GM23338 (cell line): ENCODE data around the gene KCNH8. TPM values are rescaled to one million over a fixed set of nuclear protein-coding genes. Genes with fewer than 3 reads are reported as not detected.
A peak's percentile ranks its signal among the peaks of the same experiment; 100 is the strongest.

Experiments
- ATAC-seq: fragments of 200-7000 bp; cut with Tn5 transposase; 3 replicates; pipeline ENCODE4 v1.9.1; 2020
- DNase-seq: peaks from one replicate; pipeline ENCODE4 v3.0.0-alpha.2; 2015; ENCODE audit warnings: low spot score
- H2AFZ ChIP-seq: fragments of 200-600 bp; sonication (generic); 2 replicates; pipeline ENCODE4 v1.8.0; 2016; ENCODE audit warnings: antibody characterized with exemption, mild to moderate bottlenecking, moderate library complexity
- H3F3A ChIP-seq: fragments of 200-600 bp; sonication (generic); replicated peaks from 2 replicates; pipeline ENCODE4 v1.8.0; 2017; ENCODE audit warnings: antibody characterized with exemption, mixed run types, low read depth
- H3K27ac ChIP-seq: fragments of 200-600 bp; sonication (generic); 2 replicates; pipeline ENCODE4 v1.6.1; 2016; ENCODE audit warnings: low read depth
- H3K27me3 ChIP-seq: fragments of 200-600 bp; sonication (generic); 2 replicates; pipeline ENCODE4 v1.8.0; 2016; ENCODE audit warnings: mild to moderate bottlenecking, mixed run types, moderate library complexity; ENCODE audit not compliant: insufficient read depth
- H3K36me3 ChIP-seq: fragments of 200-600 bp; sonication (generic); 2 replicates; pipeline ENCODE4 v1.8.0; 2016; ENCODE audit warnings: mild to moderate bottlenecking; ENCODE audit not compliant: insufficient read depth
- H3K4me1 ChIP-seq: fragments of 200-600 bp; sonication (generic); 2 replicates; pipeline ENCODE4 v1.8.0; 2016; ENCODE audit warnings: mild to moderate bottlenecking, moderate library complexity; ENCODE audit not compliant: insufficient read depth
- H3K4me2 ChIP-seq: fragments of 200-600 bp; sonication (generic); 2 replicates; pipeline ENCODE4 v1.7.1; 2017; ENCODE audit warnings: mixed run types
- H3K4me3 ChIP-seq: fragments of 200-600 bp; sonication (generic); 2 replicates; pipeline ENCODE4 v1.6.1; 2016; ENCODE audit warnings: mixed run types
- H3K79me2 ChIP-seq: fragments of 200-600 bp; sonication (generic); replicated peaks from 2 replicates; pipeline ENCODE4 v1.8.0; 2017; ENCODE audit warnings: mild to moderate bottlenecking; ENCODE audit not compliant: insufficient read depth
- H3K9me2 ChIP-seq: fragments of 200-600 bp; sonication (generic); 2 replicates; pipeline ENCODE4 v1.8.0; 2017; ENCODE audit not compliant: insufficient read depth
- H4K20me1 ChIP-seq: fragments of 200-600 bp; sonication (generic); replicated peaks from 2 replicates; pipeline ENCODE4 v1.8.0; 2017; ENCODE audit warnings: mild to moderate bottlenecking; ENCODE audit not compliant: insufficient read depth
- H3K27ac Mint-ChIP-seq: 2 replicates; pipeline ENCODE4 v1.8.0; 2020; ENCODE audit warnings: inconsistent platforms, mild to moderate bottlenecking, moderate library complexity, mixed read lengths
- H3K27me3 Mint-ChIP-seq: 3 replicates; pipeline ENCODE4 v1.8.0; 2022; ENCODE audit warnings: low read depth, mild to moderate bottlenecking, moderate library complexity, mixed read lengths, inconsistent platforms; ENCODE audit not compliant: insufficient read depth, poor library complexity
- H3K36me3 Mint-ChIP-seq: 3 replicates; pipeline ENCODE4 v1.8.0; 2021; ENCODE audit warnings: low read depth, mild to moderate bottlenecking, inconsistent platforms, moderate library complexity, mixed read lengths
- H3K4me1 Mint-ChIP-seq: 3 replicates; pipeline ENCODE4 v1.8.0; 2020; ENCODE audit warnings: mild to moderate bottlenecking, inconsistent platforms, mixed read lengths
- H3K4me3 Mint-ChIP-seq: 3 replicates; pipeline ENCODE4 v1.8.0; 2021; ENCODE audit warnings: moderate library complexity, mild to moderate bottlenecking, inconsistent platforms, mixed read lengths
- H3K9me3 Mint-ChIP-seq: 3 replicates; pipeline ENCODE4 v1.8.0; 2020; ENCODE audit warnings: moderate library complexity, mild to moderate bottlenecking, inconsistent platforms, mixed read lengths
- CREB1 ChIP-seq: fragments of 250-450 bp; sonication (Bioruptor Pico); IDR thresholded peaks from 2 replicates; pipeline ENCODE4 v1.5.0; 2020; ENCODE audit warnings: low read depth, mild to moderate bottlenecking, moderate library complexity
- CTCF ChIP-seq, 2 experiments: fragments of 200-600 bp in 1 of 2; sonication (generic) in 1 of 2; conservative IDR thresholded peaks; 2 replicates each; pipeline versions ENCODE4 v1.5.1 to v1.6.1; 2016 to 2017; ENCODE audit warnings: antibody characterized with exemption in 2 of 2, low read depth in 2 of 2, mild to moderate bottlenecking in 2 of 2, moderate library complexity in 1 of 2
- EZH2phosphoT487 ChIP-seq: fragments of 200-600 bp; sonication (generic); IDR thresholded peaks from one replicate; pipeline ENCODE4 v1.8.1; 2018; ENCODE audit warnings: antibody characterized with exemption; ENCODE audit not compliant: unreplicated experiment
- ZNF114 ChIP-seq: fragments of 250-450 bp; sonication (Bioruptor Pico); IDR thresholded peaks from 2 replicates; pipeline ENCODE4 v1.5.0; 2020; ENCODE audit warnings: mild to moderate bottlenecking, moderate library complexity
- ZNF331 ChIP-seq: fragments of 250-450 bp; sonication (Bioruptor Pico); IDR thresholded peaks from 2 replicates; pipeline ENCODE4 v1.5.0; 2020; ENCODE audit warnings: low read depth, mild to moderate bottlenecking, moderate library complexity
- polyA plus RNA-seq: library from polyadenylated mRNA; unstranded; fragments of >200 nt; fragmentation: Nextera tagmentation; extraction: Ambion mirVana; gene quantifications from 2 replicates; pipeline ENCODE4 v1.2.1, GENCODE V29; 2016
- total RNA-seq: library from RNA; depleted of rRNA; stranded (reverse); fragments of >200 nt; shearing (Covaris generic); gene quantifications from 2 replicates; pipeline ENCODE4 v1.2.3, GENCODE V29; 2014

KCNH8 gene
- total and polyA plus RNA-seq, 2 experiments from 2014 or later: 1.3 to 3.4 TPM

DNA sequence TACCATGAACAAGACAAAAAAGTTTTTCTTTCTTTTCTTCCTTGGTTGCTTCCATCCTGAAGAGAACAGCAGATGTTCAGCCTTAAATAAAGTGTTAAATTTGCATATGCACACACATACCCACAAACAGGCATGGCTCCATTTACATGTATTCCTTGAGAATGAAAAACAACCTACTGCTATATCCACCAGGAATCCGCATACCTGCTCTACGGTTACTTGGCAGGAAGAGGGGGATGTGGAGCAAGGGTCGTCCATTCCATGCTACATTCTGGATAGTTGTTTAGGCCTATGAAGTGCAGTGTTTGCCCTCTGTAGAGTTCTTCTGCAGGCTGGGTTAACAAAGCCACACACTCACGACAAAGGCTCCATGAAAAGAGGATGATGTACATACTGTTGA, 322.8 kb downstream of the KCNH8 start:
- Histone ChIP-seq H3K4me2 (no peak overlapping the region), H3K27ac (no peak overlapping the region), H3K4me3 (no peak overlapping the region), H3K27me3 (no peaks in the 10 kb centered on the region), H2AFZ (no peak overlapping the region), H3F3A (no peaks in the 10 kb centered on the region), H3K4me1 (peaks cover 19% of the 10 kb centered on the region), H3K79me2 (no peaks in the 10 kb centered on the region), H3K36me3 (no peaks in the 10 kb centered on the region), H3K9me2 (no peaks in the 10 kb centered on the region), H4K20me1 (no peaks in the 10 kb centered on the region)
- TF ChIP-seq CTCF (conservative IDR thresholded peaks at IDR 0.05; ENCODE audit: low read depth in 2 of 2) (peak; percentile 40 to 43), EZH2phosphoT487 (no peak), CREB1 (CRISPR knock-in tag) (no peak)
- Mint-ChIP-seq H3K4me1 (peaks cover 38% of the 10 kb centered on the region), H3K27ac (no peak overlapping the region; the same call in 1 of the 2 replicates), H3K4me3 (no peak overlapping the region), H3K36me3 (peaks cover 22% of the 10 kb centered on the region), H3K27me3 (no peaks in the 10 kb centered on the region), H3K9me3 (peaks cover 10% of the 10 kb centered on the region)
- peak; percentile 67 for ATAC-seq
- DNase-seq: peak; percentile 36

DNA sequence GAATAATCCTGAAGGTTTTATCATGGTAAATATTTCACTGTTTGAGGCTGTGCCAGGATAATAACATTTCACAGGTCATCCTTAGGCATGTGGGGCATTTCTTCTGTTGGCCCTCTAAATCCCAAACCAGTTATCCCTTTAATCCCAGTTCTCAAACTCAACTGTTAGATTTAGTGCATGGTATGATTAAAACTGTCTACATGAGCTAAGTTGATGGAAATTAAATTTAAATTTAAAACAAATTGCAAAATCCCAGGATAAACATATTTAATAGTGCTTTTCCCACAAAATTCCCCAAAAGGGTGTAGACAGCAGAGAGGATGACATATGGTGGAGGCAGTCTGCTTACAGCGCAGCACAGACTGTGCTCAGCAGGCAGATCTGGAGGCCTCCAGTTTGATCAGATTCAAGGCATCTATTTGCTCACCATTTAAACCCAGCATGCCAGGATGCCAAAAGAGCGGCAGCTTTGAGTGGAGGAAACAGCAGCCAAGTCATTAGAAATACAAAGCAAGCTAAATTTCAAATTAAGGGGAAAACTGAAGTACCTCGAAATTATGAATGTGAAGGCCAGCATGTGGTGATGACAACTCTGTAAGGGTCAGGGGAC, 325.8 kb downstream of the KCNH8 start:
- DNase-seq: peak; percentile 33
- Histone ChIP-seq H3K9me2 (no peaks in the 10 kb centered on the region), H3K79me2 (no peaks in the 10 kb centered on the region), H3K4me1 (peaks cover 19% of the 10 kb centered on the region), H3F3A (no peaks in the 10 kb centered on the region), H3K4me2 (no peak overlapping the region), H3K27me3 (no peaks in the 10 kb centered on the region), H4K20me1 (no peaks in the 10 kb centered on the region), H3K36me3 (no peaks in the 10 kb centered on the region), H3K4me3 (no peak overlapping the region), H2AFZ (no peak overlapping the region), H3K27ac (no peak overlapping the region)
- H3K4me3 Mint-ChIP-seq: peak overlapping the region; percentile 14; the same call in 1 of the 3 replicates
- H3K9me3 Mint-ChIP-seq: peaks cover 10% of the 10 kb centered on the region
- peaks cover 44% of the 10 kb centered on the region for H3K4me1 Mint-ChIP-seq
- 0 out of 2 replicates have a peak, but pooled peaks have one; percentile 40 for TF ChIP-seq ZNF331 (CRISPR knock-in tag)
- TF ChIP-seq EZH2phosphoT487: no peak
- no peaks in the 10 kb centered on the region for H3K27me3 Mint-ChIP-seq
- H3K36me3 Mint-ChIP-seq: peaks cover 22% of the 10 kb centered on the region
- ATAC-seq: peak; percentile 78
- 0 out of 2 replicates have a peak overlapping the region, but pooled peaks have one; percentile 50 for H3K27ac Mint-ChIP-seq

GRCh38 chr3:19476281-19476680, 328.0 kb downstream of the KCNH8 start:
- no peaks in the 10 kb centered on the region for H3K36me3 ChIP-seq
- H3K4me1 ChIP-seq: peaks cover 27% of the 10 kb centered on the region
- no peaks in the 10 kb centered on the region for H3K79me2 ChIP-seq
- H3F3A ChIP-seq: no peaks in the 10 kb centered on the region
- Mint-ChIP-seq H3K27me3 (no peaks in the 10 kb centered on the region), H3K27ac (0 out of 2 replicates have a peak overlapping the region, but pooled peaks have one; percentile 31), H3K4me1 (peaks cover 42% of the 10 kb centered on the region), H3K36me3 (peaks cover 19% of the 10 kb centered on the region), H3K4me3 (no peak overlapping the region), H3K9me3 (peaks cover 10% of the 10 kb centered on the region)
- no peak overlapping the region for H2AFZ ChIP-seq
- H3K4me2 ChIP-seq: no peak overlapping the region
- no peak overlapping the region for H3K4me3 ChIP-seq
- no peak overlapping the region for H3K27ac ChIP-seq
- no peaks in the 10 kb centered on the region for H3K9me2 ChIP-seq
- ATAC-seq: no peak
- DNase-seq: no peak
- no peaks in the 10 kb centered on the region for H3K27me3 ChIP-seq
- H4K20me1 ChIP-seq: no peaks in the 10 kb centered on the region
- TF ChIP-seq CTCF (conservative IDR thresholded peaks at IDR 0.05; ENCODE audit: low read depth in 2 of 2): no peak
- no peak for TF ChIP-seq ZNF331 (CRISPR knock-in tag)
- TF ChIP-seq ZNF114: no peak
